ENCODE results near the gene CRYBB3.

DNA sequence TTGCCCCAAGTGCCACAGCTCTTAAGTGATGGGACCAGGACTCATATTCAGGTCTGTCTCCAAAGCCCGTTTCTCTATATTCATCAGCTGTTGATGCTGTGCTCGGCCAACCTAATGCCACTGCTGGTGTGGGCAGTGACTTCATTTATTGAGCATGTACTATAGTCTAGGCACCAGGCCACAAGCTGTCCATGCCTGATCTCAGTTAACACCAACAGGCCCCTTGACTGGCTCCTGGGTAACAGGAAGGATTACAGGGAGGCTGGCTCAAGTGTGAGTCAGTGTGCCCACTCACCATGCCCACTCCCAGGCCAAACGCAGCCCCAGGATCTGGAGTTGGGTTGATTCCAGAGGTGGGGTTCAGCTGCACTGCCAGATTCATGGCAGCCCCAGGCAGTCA, 11.1 kb downstream of the CRYBB3 start:
- TF ChIP-seq TAF1 (IDR thresholded peaks at IDR 0.05; ENCODE audit: low read depth, low read length): no peak
- no peak for TF ChIP-seq POLR2AphosphoS5 (IDR thresholded peaks at IDR 0.05; ENCODE audit: low read depth, low read length)
- no peak for TF ChIP-seq SPI1 (IDR thresholded peaks at IDR 0.05; ENCODE audit: low read depth, low read length)
